IMR-90 (cell line): Measurements from ENCODE around the gene MAN2A1. TPM values are rescaled to one million over a fixed set of nuclear protein-coding genes. Genes with fewer than 3 reads are reported as not detected.

Experiments
- ATAC-seq: fragments of 200-7000 bp; cut with Tn5 transposase; 2 replicates; pipeline ENCODE4 v1.9.1; 2020; ENCODE audit warnings: low read depth, mild to moderate bottlenecking, moderate library complexity
- BruUV-seq: library from RNA; stranded (reverse); fragments of 400-500 nt; replicated peaks from 2 replicates; lab custom pipeline; 2021; lab: Mats Ljungman, UMichigan
- CTCF ChIA-PET: fragments of 300-600 bp; formaldehyde crosslinking; extraction: SDS; loops from one replicate; lab custom pipeline; 2021; ENCODE audit warnings: antibody characterized with exemption; lab: Yijun Ruan, JAX
- POLR2A ChIA-PET: fragments of 300-600 bp; sonication (Branson Sonifier 250); formaldehyde crosslinking; loops from one replicate; lab custom pipeline; 2022; ENCODE audit warnings: antibody characterized with exemption; ENCODE audit not compliant: unreplicated experiment; lab: Charles Lee
- DNase-seq: peaks from one replicate; pipeline ENCODE4 v3.0.0; 2013
- H2AFZ ChIP-seq: replicated peaks from 2 replicates; pipeline ENCODE3; 2013; ENCODE audit warnings: low read length, mild to moderate bottlenecking; ENCODE audit not compliant: poor library complexity
- H2AK5ac ChIP-seq: 2 replicates; pipeline ENCODE4 v1.6.1; 2013; ENCODE audit warnings: low read depth, low read length, inconsistent platforms
- H2AK9ac ChIP-seq: replicated peaks from 2 replicates; pipeline ENCODE3; 2013; ENCODE audit warnings: mild to moderate bottlenecking, low read depth, low read length, moderate library complexity; ENCODE audit not compliant: poor library complexity
- H2BK120ac ChIP-seq: 2 replicates; pipeline ENCODE4 v1.6.1; 2013; ENCODE audit warnings: low read depth, low read length, inconsistent platforms
- H2BK15ac ChIP-seq: 3 replicates; pipeline ENCODE4 v1.6.1; 2013; ENCODE audit warnings: low read depth, low read length, inconsistent platforms
- H2BK20ac ChIP-seq: 2 replicates; pipeline ENCODE4 v1.6.1; 2013; ENCODE audit warnings: low read depth, mild to moderate bottlenecking, inconsistent platforms, low read length, moderate library complexity
- H2BK5ac ChIP-seq: 2 replicates; pipeline ENCODE4 v1.6.1; 2013; ENCODE audit warnings: mild to moderate bottlenecking, low read depth, low read length, inconsistent platforms; ENCODE audit not compliant: poor library complexity, severe bottlenecking
- H3K14ac ChIP-seq: replicated peaks from 2 replicates; pipeline ENCODE4 v1.6.1; 2013; ENCODE audit warnings: low read depth, low read length, inconsistent platforms
- H3K18ac ChIP-seq: 2 replicates; pipeline ENCODE4 v1.6.1; 2013; ENCODE audit warnings: low read depth, low read length, control low read depth
- H3K23ac ChIP-seq: 2 replicates; pipeline ENCODE4 v1.6.1; 2013; ENCODE audit warnings: low read depth, low read length, inconsistent platforms
- H3K27ac ChIP-seq: 2 replicates; pipeline ENCODE4 v1.5.1; 2013; ENCODE audit warnings: mild to moderate bottlenecking, control low read depth, low read length; ENCODE audit not compliant: insufficient read depth
- H3K27me3 ChIP-seq: 2 replicates; pipeline ENCODE4 v1.6.1; 2013; ENCODE audit warnings: low read length; ENCODE audit not compliant: control insufficient read depth, insufficient read depth
- H3K36me3 ChIP-seq: 2 replicates; pipeline ENCODE4 v1.6.1; 2013; ENCODE audit warnings: low read length, mixed read lengths; ENCODE audit not compliant: control insufficient read depth, insufficient read depth
- H3K4ac ChIP-seq: 2 replicates; pipeline ENCODE4 v1.6.1; 2013; ENCODE audit warnings: low read depth, low read length, inconsistent platforms
- H3K4me1 ChIP-seq: 2 replicates; pipeline ENCODE4 v1.6.1; 2013; ENCODE audit warnings: low read length, mixed read lengths; ENCODE audit not compliant: control insufficient read depth, insufficient read depth
- H3K4me2 ChIP-seq: 2 replicates; pipeline ENCODE4 v1.6.1; 2013; ENCODE audit warnings: low read depth, mild to moderate bottlenecking, control low read depth, low read length, moderate library complexity
- H3K4me3 ChIP-seq: 2 replicates; pipeline ENCODE4 v1.5.1; 2013; ENCODE audit warnings: low read depth, mild to moderate bottlenecking, control low read depth, low read length, moderate library complexity; ENCODE audit not compliant: insufficient read depth
- H3K56ac ChIP-seq: 2 replicates; pipeline ENCODE4 v1.6.1; 2013; ENCODE audit warnings: low read length, inconsistent platforms; ENCODE audit not compliant: insufficient read depth; ENCODE audit errors: extremely low read depth
- H3K79me1 ChIP-seq, 2 experiments: 2 replicates each; pipeline ENCODE4 v1.6.1; 2013; ENCODE audit warnings: low read length in 2 of 2, inconsistent platforms in 1 of 2, low read depth in 1 of 2
- H3K9ac ChIP-seq: 2 replicates; pipeline ENCODE4 v1.6.1; 2013; ENCODE audit warnings: low read depth, low read length, control low read depth
- H3K9me1 ChIP-seq: 2 replicates; pipeline ENCODE4 v1.6.1; 2013; ENCODE audit warnings: low read length, inconsistent platforms; ENCODE audit not compliant: insufficient read depth
- H3K9me3 ChIP-seq: 2 replicates; pipeline ENCODE4 v1.6.1; 2013; ENCODE audit warnings: low read length; ENCODE audit not compliant: control insufficient read depth, insufficient read depth
- H4K20me1 ChIP-seq: 2 replicates; pipeline ENCODE4 v1.6.1; 2013; ENCODE audit warnings: low read length, inconsistent platforms; ENCODE audit not compliant: insufficient read depth
- H4K5ac ChIP-seq: 2 replicates; pipeline ENCODE4 v1.6.1; 2013; ENCODE audit warnings: mild to moderate bottlenecking, low read depth, low read length, control low read depth
- H4K8ac ChIP-seq, 2 experiments: 2 replicates each; pipeline ENCODE4 v1.6.1; 2013; ENCODE audit warnings: low read depth in 2 of 2, low read length in 2 of 2, control low read depth in 1 of 2, inconsistent platforms in 1 of 2
- H4K91ac ChIP-seq: 2 replicates; pipeline ENCODE4 v1.6.1; 2013; ENCODE audit warnings: low read depth, low read length, inconsistent platforms; ENCODE audit not compliant: insufficient read depth
- CEBPB ChIP-seq: IDR thresholded peaks from 2 replicates; pipeline ENCODE4 v1.6.1; 2012; ENCODE audit warnings: low read depth, low read length, improper control_type of control experiment
- CHD1 ChIP-seq: IDR thresholded peaks from 2 replicates; pipeline ENCODE4 v1.6.1; 2012; ENCODE audit warnings: low read depth, low read length, improper control_type of control experiment
- MXI1 ChIP-seq: IDR thresholded peaks from 2 replicates; pipeline ENCODE4 v1.6.1; 2012; ENCODE audit warnings: low read depth, mild to moderate bottlenecking, low read length, moderate library complexity, borderline replicate concordance
- POLR2A ChIP-seq: IDR thresholded peaks from 2 replicates; pipeline ENCODE4 v1.6.1; 2012; ENCODE audit warnings: mild to moderate bottlenecking, low read depth, low read length
- RAD21 ChIP-seq: IDR thresholded peaks from 2 replicates; pipeline ENCODE4 v1.6.1; 2012; ENCODE audit warnings: low read length, improper control_type of control experiment
- WGBS, 2 experiments: methylation state at CpG; one replicate each; pipeline versions ENCODE4 v1.1.5 to v1.1.7; 2013; ENCODE audit warnings: missing lambda C conversion rate in 2 of 2; ENCODE audit not compliant: insufficient read length in 1 of 2; ENCODE audit errors: extremely low coverage in 2 of 2; 5-methylcytosine and 5-hydroxymethylcytosine counted together
- dilution Hi-C: fragments of 300-500 bp; cut with HindIII; formaldehyde crosslinking; loops from one replicate; pipeline ENCODE4 v1.14.3; 2018; ENCODE audit warnings: low sequenced_read_pairs; ENCODE audit not compliant: unreplicated experiment
- in situ Hi-C: fragments of 300-500 bp; cut with MboI; formaldehyde crosslinking; loops from 3 replicates; pipeline ENCODE4 v1.14.3; 2019; ENCODE audit warnings: low sequenced_read_pairs, inconsistent platforms, mixed read lengths
- intact Hi-C: fragments of 100-400 bp; cut with micrococcal nuclease; formaldehyde crosslinking; loops from 2 replicates; pipeline ENCODE4 v1.10.0; 2022
- polyA plus RNA-seq, 3 experiments: library from polyadenylated mRNA; depleted of rRNA; stranded (reverse); fragments of >200 nt; gene quantifications; 2 replicates each; pipeline ENCODE4 v1.2.3, GENCODE V29; 2012; ENCODE audit warnings: low replicate concordance in 1 of 3
- total RNA-seq: library from RNA; depleted of rRNA; stranded (reverse); fragments of >200 nt; gene quantifications from 2 replicates; pipeline ENCODE4 v1.2.3, GENCODE V29; 2012
- TF ChIP-seq, protein P1 (sequence below): conservative IDR thresholded peaks from 2 replicates; pipeline ENCODE4 v1.5.1; 2012; ENCODE audit warnings: mild to moderate bottlenecking, low read depth, low read length, improper control_type of control experiment

The MAN2A1 gene
- total and polyA plus RNA-seq, 2 of the 4 experiments (the other 2 are of a cell fraction) = 16.4 to 29.6 TPM

GRCh38 chr5:109688970-109689739, 572 bp upstream of the MAN2A1 start:
- intact Hi-C loops (loop anchor here (1.0 to 10.0 kb wide), 5 partner anchors 279 to 1204 kb away; partner anchors contain the start of genes FER and SLC25A46), in situ Hi-C loops (loop anchor here (25.0 kb wide), 1 partner anchor 923 kb away; no protein-coding TSS in a partner anchor)

More at GRCh38 chr5:109688970-109689739, 572 bp upstream of the MAN2A1 start:
- WGBS, 2 experiments = 0% methylated on average over 18 of the region's 68 CpGs; no CpG with 5 or more reads in 1 of the 2 experiments
- H3K4me2 ChIP-seq = peak overlapping the region; percentile 96
- H3K36me3 ChIP-seq = no peaks in the 10 kb centered on the region
- no peak overlapping the region for H2BK20ac ChIP-seq
- H4K20me1 ChIP-seq = peaks cover 14% of the 10 kb centered on the region
- DNase-seq = peak; percentile 84
- 0 out of 2 replicates have a peak overlapping the region, but pooled peaks have one; percentile 32 for H3K56ac ChIP-seq
- H3K9me1 ChIP-seq = peaks cover 5% of the 10 kb centered on the region
- peak overlapping the region; percentile 84; the same call in 1 of the 2 replicates for H3K23ac ChIP-seq
- peak overlapping the region; percentile 90 for H3K27ac ChIP-seq
- H2AK9ac ChIP-seq = no peak overlapping the region
- H3K79me1 ChIP-seq = peaks cover 7 to 25% of the 10 kb centered on the region in 2 experiments; a peak in 2 of 4 replicates
- peak overlapping the region; percentile 86 for H4K91ac ChIP-seq
- H2AK5ac ChIP-seq = no peak overlapping the region
- CTCF ChIA-PET = interaction anchor here (0.5 to 0.9 kb wide), 2 partner anchors 52 to 573 kb away, joined by 3 to 4 read pairs; no protein-coding TSS in a partner anchor
- peak overlapping the region; percentile 99 for H4K5ac ChIP-seq
- peak overlapping the region; percentile 77; the same call in 1 of the 3 replicates for H2BK15ac ChIP-seq
- POLR2A ChIA-PET = no interaction called here
- peak overlapping the region; percentile 99 for H2AFZ ChIP-seq
- no TSS peak for BruUV-seq
- ATAC-seq = peak; percentile 89
- peak overlapping the region; percentile 89 for H3K4ac ChIP-seq
- H3K9ac ChIP-seq = peak overlapping the region; percentile 77
- H2BK120ac ChIP-seq = peak overlapping the region; percentile 73
- peak overlapping the region; percentile 81 for H3K4me3 ChIP-seq
- no peaks in the 10 kb centered on the region for H3K27me3 ChIP-seq
- H4K8ac ChIP-seq = peak overlapping the region; percentile 93 to 98
- dilution Hi-C loops = no loop called here
- peak overlapping the region; percentile 86 for H3K18ac ChIP-seq
- peaks cover 12% of the 10 kb centered on the region for H3K4me1 ChIP-seq
- TF ChIP-seq MXI1 (peak; percentile 55; the same call in 1 of the 2 replicates), POLR2A (peak; percentile 71; the same call in 1 of the 2 replicates), RAD21 (0 out of 2 replicates have a peak, but pooled peaks have one; percentile 26), CHD1 (no peak), CEBPB (no peak)
- TF ChIP-seq, protein P1, sequence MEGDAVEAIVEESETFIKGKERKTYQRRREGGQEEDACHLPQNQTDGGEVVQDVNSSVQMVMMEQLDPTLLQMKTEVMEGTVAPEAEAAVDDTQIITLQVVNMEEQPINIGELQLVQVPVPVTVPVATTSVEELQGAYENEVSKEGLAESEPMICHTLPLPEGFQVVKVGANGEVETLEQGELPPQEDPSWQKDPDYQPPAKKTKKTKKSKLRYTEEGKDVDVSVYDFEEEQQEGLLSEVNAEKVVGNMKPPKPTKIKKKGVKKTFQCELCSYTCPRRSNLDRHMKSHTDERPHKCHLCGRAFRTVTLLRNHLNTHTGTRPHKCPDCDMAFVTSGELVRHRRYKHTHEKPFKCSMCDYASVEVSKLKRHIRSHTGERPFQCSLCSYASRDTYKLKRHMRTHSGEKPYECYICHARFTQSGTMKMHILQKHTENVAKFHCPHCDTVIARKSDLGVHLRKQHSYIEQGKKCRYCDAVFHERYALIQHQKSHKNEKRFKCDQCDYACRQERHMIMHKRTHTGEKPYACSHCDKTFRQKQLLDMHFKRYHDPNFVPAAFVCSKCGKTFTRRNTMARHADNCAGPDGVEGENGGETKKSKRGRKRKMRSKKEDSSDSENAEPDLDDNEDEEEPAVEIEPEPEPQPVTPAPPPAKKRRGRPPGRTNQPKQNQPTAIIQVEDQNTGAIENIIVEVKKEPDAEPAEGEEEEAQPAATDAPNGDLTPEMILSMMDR = peak; percentile 15; the same call in 1 of the 2 replicates
- H2BK5ac ChIP-seq = peak overlapping the region; percentile 79
- H3K9me3 ChIP-seq = peaks cover 6% of the 10 kb centered on the region; the same call in 1 of the 2 replicates
- H3K14ac ChIP-seq = peak overlapping the region; percentile 85
